Activated CD4-positive, alpha-beta T cell treated with anti-CD3 and anti-CD28 coated beads for 36 hours (primary cell): Measurements from ENCODE around the gene UQCRC2. TPM values are rescaled to one million over a fixed set of nuclear protein-coding genes. Genes with fewer than 3 reads are reported as not detected.

Source experiments
- ATAC-seq: fragments of 200-7000 bp; cut with Tn5 transposase; one replicate; pipeline ENCODE4 v1.10.0; 2021; ENCODE audit warnings: mild to moderate bottlenecking, moderate library complexity
- CTCF ChIA-PET: fragments of 350-600 bp; sonication (Branson Sonifier 250); formaldehyde crosslinking; loops from one replicate; lab custom pipeline; 2021; ENCODE audit warnings: antibody characterized with exemption; lab: Charles Lee
- POLR2A ChIA-PET: fragments of 350-600 bp; sonication (Branson Sonifier 250); formaldehyde crosslinking; loops from one replicate; lab custom pipeline; 2021; ENCODE audit warnings: antibody characterized with exemption, inconsistent platforms; lab: Charles Lee
- DNase-seq: peaks from one replicate; pipeline ENCODE4 v3.0.0-alpha.2; 2020
- H3K27ac Mint-ChIP-seq: one replicate; pipeline ENCODE4 v1.8.0; 2021; ENCODE audit warnings: mixed read lengths
- H3K27me3 Mint-ChIP-seq: one replicate; pipeline ENCODE4 v1.8.0; 2021; ENCODE audit warnings: mixed read lengths
- H3K36me3 Mint-ChIP-seq: one replicate; pipeline ENCODE4 v1.8.0; 2021; ENCODE audit warnings: low read depth, mixed read lengths
- H3K4me1 Mint-ChIP-seq: one replicate; pipeline ENCODE4 v1.8.0; 2021; ENCODE audit warnings: mixed read lengths
- H3K4me3 Mint-ChIP-seq: one replicate; pipeline ENCODE4 v1.8.0; 2021; ENCODE audit warnings: mild to moderate bottlenecking, moderate library complexity, mixed read lengths
- H3K9me3 Mint-ChIP-seq: one replicate; pipeline ENCODE4 v1.8.0; 2021; ENCODE audit warnings: low read depth, mixed read lengths
- intact Hi-C, 2 experiments: fragments of 100-400 bp; cut with DNase I in 1 of 2; cut with micrococcal nuclease in 1 of 2; formaldehyde crosslinking; loops; one replicate each; pipeline versions ENCODE4 v1.14.2 to v1.15.1; 2022 to 2024; cut with DNase I, micrococcal nuclease
- total RNA-seq, 2 experiments: library from RNA; stranded (reverse); gene quantifications; one replicate each; pipeline ENCODE4 v1.2.3, GENCODE V29; 2021

The UQCRC2 gene
- total RNA-seq, 2 experiments from 2014 or later, result 321 to 367 TPM

GRCh38 chr16:21980032-21980431 lies 26.9 kb downstream of the UQCRC2 start:
- ATAC-seq, result no peak
- intact Hi-C loops, result no loop called here
- Mint-ChIP-seq H3K9me3 (no peaks in the 10 kb centered on the region), H3K4me1 (no peaks in the 10 kb centered on the region), H3K27me3 (no peaks in the 10 kb centered on the region), H3K27ac (no peak overlapping the region), H3K4me3 (no peak overlapping the region), H3K36me3 (peaks cover 56% of the 10 kb centered on the region)
- no peak for DNase-seq
- POLR2A ChIA-PET, result no interaction called here
- CTCF ChIA-PET, result interaction anchor here (1.2 to 1.9 kb wide), 2 partner anchors 98 to 99 kb away, joined by 3 to 4 read pairs; no protein-coding TSS in a partner anchor

DNA sequence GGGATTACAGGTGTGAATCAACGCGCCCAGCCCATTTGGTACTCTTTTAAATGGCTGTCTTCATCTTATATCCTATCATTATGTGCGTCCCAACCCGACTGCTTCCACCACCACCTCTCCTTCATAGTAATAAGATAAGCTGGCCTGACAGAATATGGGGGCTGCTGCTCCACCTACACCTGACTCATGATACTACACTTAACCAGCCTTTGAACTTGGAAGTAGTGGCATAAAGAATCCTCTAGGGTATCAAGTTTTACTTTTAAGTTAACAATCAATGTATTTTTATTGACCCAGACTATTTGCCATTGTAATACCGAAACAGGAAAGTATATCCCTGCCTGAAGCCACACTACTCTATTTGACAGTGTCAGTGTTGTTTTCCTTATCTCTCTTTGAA lies 28.9 kb downstream of the UQCRC2 start:
- no peak overlapping the region for H3K4me3 Mint-ChIP-seq
- H3K36me3 Mint-ChIP-seq, result peaks cover 46% of the 10 kb centered on the region
- DNase-seq (no peak), ATAC-seq (no peak)
- H3K27me3 Mint-ChIP-seq, result no peaks in the 10 kb centered on the region
- H3K9me3 Mint-ChIP-seq, result no peaks in the 10 kb centered on the region
- ChIA-PET CTCF (interaction anchor here (0.6 to 1.2 kb wide), 4 partner anchors 9 to 139 kb away, joined by 3 to 4 read pairs (median 3); no protein-coding TSS in a partner anchor), POLR2A (no interaction called here)
- peak overlapping the region; percentile 27 for H3K27ac Mint-ChIP-seq
- intact Hi-C loops, result no loop called here
- no peaks in the 10 kb centered on the region for H3K4me1 Mint-ChIP-seq

DNA sequence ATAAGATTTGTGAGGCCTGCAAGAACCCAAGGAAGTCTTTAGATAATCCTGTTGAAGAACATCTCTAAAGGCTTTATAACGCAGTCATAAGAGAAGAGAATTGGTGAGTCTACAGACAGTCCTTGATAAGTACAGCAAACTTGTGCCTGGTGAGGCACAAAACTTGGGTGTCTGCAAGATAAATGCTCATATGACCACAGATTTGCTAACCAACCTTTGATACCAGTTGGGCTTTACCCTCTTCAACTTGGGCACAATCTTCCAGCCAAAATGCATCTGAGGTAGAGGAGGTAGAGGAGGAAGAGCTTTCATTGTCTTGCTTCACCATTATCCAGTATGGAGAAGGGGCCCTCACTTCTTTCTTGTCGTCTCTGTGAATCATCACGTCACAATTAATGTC lies 30.9 kb downstream of the UQCRC2 start:
- ChIA-PET CTCF (interaction anchor here (1.2 kb wide), 1 partner anchor 93 kb away, joined by 5 read pairs; no protein-coding TSS in a partner anchor), POLR2A (no interaction called here)
- Mint-ChIP-seq H3K4me1 (peaks cover 2% of the 10 kb centered on the region), H3K9me3 (no peaks in the 10 kb centered on the region), H3K27ac (no peak overlapping the region), H3K27me3 (no peaks in the 10 kb centered on the region), H3K36me3 (peaks cover 37% of the 10 kb centered on the region), H3K4me3 (no peak overlapping the region)
- no peak for ATAC-seq
- DNase-seq, result no peak
- intact Hi-C loops, result no loop called here

DNA sequence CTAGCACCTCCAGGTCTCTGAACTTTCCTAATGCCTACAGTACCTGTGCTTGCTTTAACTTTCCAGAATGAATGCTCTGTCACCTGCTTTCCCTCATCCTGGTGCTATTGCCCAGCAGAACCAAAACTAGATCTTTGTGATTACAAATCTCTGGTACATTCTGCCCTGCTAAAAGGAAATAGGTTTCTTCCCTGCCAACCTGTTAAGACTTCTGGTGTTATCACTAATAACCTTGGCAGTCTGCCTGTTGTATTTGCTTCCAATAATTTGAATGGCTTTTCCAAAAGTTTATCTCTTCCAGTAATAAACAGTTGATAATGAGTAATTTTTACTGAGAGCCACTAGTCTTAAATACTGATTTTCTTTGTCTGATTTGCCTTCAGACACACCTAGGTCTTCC lies 32.4 kb downstream of the UQCRC2 start:
- intact Hi-C loops, result no loop called here
- POLR2A ChIA-PET, result no interaction called here
- peaks cover 28% of the 10 kb centered on the region for H3K36me3 Mint-ChIP-seq

GRCh38 chr16:21986692-21987246 lies 33.6 kb downstream of the UQCRC2 start:
- no peak for DNase-seq
- Mint-ChIP-seq H3K27ac (no peak overlapping the region), H3K9me3 (no peaks in the 10 kb centered on the region), H3K36me3 (peaks cover 18% of the 10 kb centered on the region), H3K4me3 (no peak overlapping the region), H3K27me3 (no peaks in the 10 kb centered on the region), H3K4me1 (peaks cover 7% of the 10 kb centered on the region)
- intact Hi-C loops, result no loop called here
- ATAC-seq, result no peak
- CTCF ChIA-PET, result no interaction called here
- POLR2A ChIA-PET, result no interaction called here

More for the DNA sequence above, 32.4 kb downstream of the UQCRC2 start:
- H3K4me1 Mint-ChIP-seq, result peaks cover 2% of the 10 kb centered on the region
- CTCF ChIA-PET, result no interaction called here
- H3K27me3 Mint-ChIP-seq, result no peaks in the 10 kb centered on the region
- DNase-seq (no peak), ATAC-seq (no peak)
- H3K4me3 Mint-ChIP-seq, result no peak overlapping the region
- no peak overlapping the region for H3K27ac Mint-ChIP-seq
- no peaks in the 10 kb centered on the region for H3K9me3 Mint-ChIP-seq

- ChIA-PET CTCF (no interaction called here), POLR2A (interaction anchor here (0.6 kb wide), 1 partner anchor 18 kb away, joined by 4 read pairs; no protein-coding TSS in a partner anchor)
- H3K9me3 Mint-ChIP-seq, result no peaks in the 10 kb centered on the region
- no peak for DNase-seq
- ATAC-seq, result no peak
- no peak overlapping the region for H3K27ac Mint-ChIP-seq
- H3K4me1 Mint-ChIP-seq, result peaks cover 9% of the 10 kb centered on the region
- H3K36me3 Mint-ChIP-seq, result peaks cover 10% of the 10 kb centered on the region
- H3K27me3 Mint-ChIP-seq, result no peaks in the 10 kb centered on the region
- no peak overlapping the region for H3K4me3 Mint-ChIP-seq
- intact Hi-C loops, result no loop called here
Observed at GRCh38 chr16:21987498-21987897, 34.3 kb downstream of the UQCRC2 start.

GRCh38 chr16:21989133-21989532 lies 36.0 kb downstream of the UQCRC2 start:
- Mint-ChIP-seq H3K9me3 (no peaks in the 10 kb centered on the region), H3K27me3 (no peaks in the 10 kb centered on the region), H3K4me3 (no peak overlapping the region), H3K36me3 (peaks cover 4% of the 10 kb centered on the region), H3K27ac (no peak overlapping the region), H3K4me1 (peaks cover 9% of the 10 kb centered on the region)
- ATAC-seq, result no peak
- no peak for DNase-seq
- CTCF ChIA-PET, result interaction anchor here (0.9 to 3.0 kb wide), 6 partner anchors 8 to 200 kb away, joined by 3 to 35 read pairs (median 4); no protein-coding TSS in a partner anchor
- POLR2A ChIA-PET, result no interaction called here
- intact Hi-C loops, result no loop called here

DNA sequence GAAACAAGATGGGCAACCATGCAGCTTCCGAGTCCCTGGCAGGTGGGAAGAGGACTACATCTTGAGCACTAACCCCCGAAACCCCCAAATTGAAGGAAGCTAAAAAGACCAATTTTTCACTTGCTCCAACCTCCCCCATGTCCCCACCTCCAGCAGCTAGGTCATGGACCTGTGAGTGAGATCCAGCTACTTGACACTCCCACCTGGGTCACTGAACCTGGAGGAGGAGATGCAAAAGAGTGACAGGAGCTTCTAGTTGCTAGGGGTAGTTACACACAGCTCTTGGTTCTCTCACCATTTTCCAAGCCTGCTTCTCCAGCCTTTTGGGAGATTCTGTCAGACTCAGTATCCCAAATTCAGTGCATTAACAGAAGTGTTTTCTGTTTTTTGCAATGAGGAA lies 36.6 kb downstream of the UQCRC2 start:
- H3K4me3 Mint-ChIP-seq, result no peak overlapping the region
- CTCF ChIA-PET, result interaction anchor here (0.8 to 3.0 kb wide), 12 partner anchors 9 to 269 kb away, joined by 3 to 35 read pairs (median 4); no protein-coding TSS in a partner anchor
- H3K9me3 Mint-ChIP-seq, result no peaks in the 10 kb centered on the region
- no peaks in the 10 kb centered on the region for H3K27me3 Mint-ChIP-seq
- H3K4me1 Mint-ChIP-seq, result peaks cover 9% of the 10 kb centered on the region
- intact Hi-C loops, result no loop called here
- no peak overlapping the region for H3K27ac Mint-ChIP-seq
- no peak for ATAC-seq
- peaks cover 4% of the 10 kb centered on the region for H3K36me3 Mint-ChIP-seq
- POLR2A ChIA-PET, result no interaction called here
- DNase-seq, result no peak

GRCh38 chr16:21990381-21990944 lies 37.3 kb downstream of the UQCRC2 start:
- CTCF ChIA-PET, result interaction anchor here (0.6 to 3.0 kb wide), 16 partner anchors 10 to 270 kb away, joined by 3 to 35 read pairs (median 4); no protein-coding TSS in a partner anchor
- ATAC-seq, result no peak
- peaks cover 9% of the 10 kb centered on the region for H3K4me1 Mint-ChIP-seq
- intact Hi-C loops, result no loop called here
- POLR2A ChIA-PET, result interaction anchor here (0.7 kb wide), 1 partner anchor 19 kb away, joined by 5 read pairs; no protein-coding TSS in a partner anchor
- no peaks in the 10 kb centered on the region for H3K27me3 Mint-ChIP-seq
- H3K36me3 Mint-ChIP-seq, result peaks cover 4% of the 10 kb centered on the region
- DNase-seq, result no peak
- H3K4me3 Mint-ChIP-seq, result no peak overlapping the region
- no peaks in the 10 kb centered on the region for H3K9me3 Mint-ChIP-seq
- H3K27ac Mint-ChIP-seq, result no peak overlapping the region

GRCh38 chr16:21991621-21992020 lies 38.5 kb downstream of the UQCRC2 start:
- Mint-ChIP-seq H3K4me1 (peaks cover 9% of the 10 kb centered on the region), H3K27ac (no peak overlapping the region), H3K9me3 (no peaks in the 10 kb centered on the region), H3K4me3 (no peak overlapping the region), H3K27me3 (no peaks in the 10 kb centered on the region), H3K36me3 (peaks cover 4% of the 10 kb centered on the region)
- DNase-seq (no peak), ATAC-seq (no peak)
- CTCF ChIA-PET, result interaction anchor here (0.7 to 3.0 kb wide), 9 partner anchors 8 to 197 kb away, joined by 3 to 35 read pairs (median 3); no protein-coding TSS in a partner anchor
- intact Hi-C loops, result no loop called here
- POLR2A ChIA-PET, result no interaction called here

DNA sequence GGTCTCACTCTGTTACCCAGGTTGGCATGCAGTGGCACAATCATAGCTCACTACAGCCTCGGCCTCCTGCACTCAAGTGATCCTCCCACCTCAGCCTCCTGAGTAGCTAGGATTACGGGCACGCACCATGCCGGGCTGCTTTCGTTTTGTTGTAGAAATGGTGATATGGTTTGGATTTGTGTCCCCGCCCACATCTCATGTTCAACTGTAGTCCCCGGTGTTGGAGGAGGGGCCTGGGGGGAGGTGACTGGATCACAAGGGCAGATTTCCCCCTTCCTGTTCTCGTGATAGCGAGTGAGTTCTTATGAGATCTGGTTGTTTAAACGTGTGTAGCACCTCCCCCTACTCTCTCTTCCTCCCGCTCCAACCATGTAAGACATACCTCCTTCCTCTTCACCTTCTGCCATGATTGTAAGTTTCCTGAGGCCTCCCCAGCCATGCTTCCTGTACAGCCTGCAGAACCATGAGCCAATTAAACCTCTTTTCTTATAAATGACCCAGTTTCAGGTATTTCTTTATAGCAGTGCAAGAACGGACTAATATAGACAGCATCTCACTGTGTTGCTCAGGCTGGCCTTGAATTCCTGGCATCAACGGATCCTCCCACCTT lies 41.8 kb downstream of the UQCRC2 start:
- Mint-ChIP-seq H3K9me3 (no peaks in the 10 kb centered on the region), H3K4me1 (peaks cover 7% of the 10 kb centered on the region), H3K36me3 (no peaks in the 10 kb centered on the region), H3K4me3 (no peak overlapping the region), H3K27me3 (no peaks in the 10 kb centered on the region), H3K27ac (no peak overlapping the region)
- ATAC-seq (no peak), DNase-seq (no peak)
- POLR2A ChIA-PET, result interaction anchor here (0.7 kb wide), 1 partner anchor 329 kb away, joined by 4 read pairs; no protein-coding TSS in a partner anchor
- intact Hi-C loops, result no loop called here
- CTCF ChIA-PET, result interaction anchor here (1.3 kb wide), 1 partner anchor 83 kb away, joined by 6 read pairs; no protein-coding TSS in a partner anchor
